SK-MEL-5 (cell line): Measurements from ENCODE around the gene HS6ST2. TPM values are rescaled to one million over a fixed set of nuclear protein-coding genes. Genes with fewer than 3 reads are reported as not detected.

Experiments used
- DNase-seq: peaks from one replicate; pipeline ENCODE4 v3.0.0-alpha.2; 2016; ENCODE audit warnings: low read depth, low spot score
- in situ Hi-C: cut with HindIII; loops from 2 replicates; pipeline ENCODE4 v1.10.0; 2016; ENCODE audit warnings: low sequenced_read_pairs, high pct_unique_total_duplicates, low pct_unique_long_range_greater_than_20kb
- small RNA-seq, 2 experiments: library from RNA; depleted of rRNA; stranded (forward); fragments of <200 nt; gene quantifications; one replicate each; pipeline ENCODE3, GENCODE V24; 2014
- total RNA-seq: library from RNA; depleted of rRNA; stranded (reverse); fragments of >200 nt; shearing (Covaris generic); gene quantifications from 2 replicates; pipeline ENCODE4 v1.2.3, GENCODE V29; 2014; rRNA removed

HS6ST2 gene
- total RNA-seq, 1 experiment from 2014 or later, result 5.6 TPM

- no peak for DNase-seq
- in situ Hi-C loops, result no loop called here
Observed at GRCh38 chrX:132590350-132591026, 367.9 kb downstream of the HS6ST2 start.

GRCh38 chrX:132584936-132585335, 373.5 kb downstream of the HS6ST2 start:
- DNase-seq, result no peak
- in situ Hi-C loops, result no loop called here

- DNase-seq, result no peak
- in situ Hi-C loops, result no loop called here
Observed at GRCh38 chrX:132576939-132577338, 381.5 kb downstream of the HS6ST2 start.

Small RNAs within 50 kb of the gene (small RNA-seq; reads per million reads assigned to genes)
- gene RNU6-98P (0 to 0.14 reads per million in 2 experiments), gene Z82205.1 (0 reads per million in 2 experiments)

Other genes with a start within 250 kb of the HS6ST2 start
- gene USP26, start 138.5 kb upstream of the HS6ST2 start, total RNA-seq, result not detected in 2 replicates